Common myeloid progenitor, CD34-positive (primary cell): Measurements from ENCODE around the gene ANAPC7.
"Not testable (repeated sequence)": the region's sequence is repeated elsewhere in the genome, so short reads cannot be mapped to it uniquely, and the experiment has no call there.

ENCODE experiments used
- CTCF ChIA-PET: fragments of 350-600 bp; sonication (Branson Sonifier 250); formaldehyde crosslinking; loops from one replicate; lab custom pipeline; 2021; ENCODE audit warnings: antibody characterized with exemption; lab: Charles Lee
- POLR2A ChIA-PET: fragments of 350-600 bp; sonication (Branson Sonifier 250); formaldehyde crosslinking; loops from one replicate; lab custom pipeline; 2021; ENCODE audit warnings: antibody characterized with exemption; lab: Charles Lee
- DNase-seq, 3 donors: peaks; one replicate each; pipeline versions ENCODE4 v3.0.0 to v3.0.0-alpha.2; 2013
- H3K27ac ChIP-seq, 2 experiments: 1 replicate in 1 of 2; 2 replicates in 1 of 2; pipeline ENCODE4 v1.7.0; 2013; ENCODE audit warnings: inconsistent platforms in 2 of 2, low read length in 2 of 2, mild to moderate bottlenecking in 2 of 2, low read depth in 1 of 2, moderate library complexity in 1 of 2; ENCODE audit not compliant: severe bottlenecking in 2 of 2, insufficient read depth in 1 of 2, poor library complexity in 1 of 2
- H3K27me3 ChIP-seq, 5 experiments: replicated peaks in 2 of 5; 1 replicate in 3 of 5; 2 replicates in 2 of 5; pipeline versions ENCODE4 v1.6.1 to v1.7.0; 2013; ENCODE audit warnings: low read length in 4 of 5, mild to moderate bottlenecking in 2 of 5, moderate library complexity in 2 of 5, inconsistent platforms in 1 of 5; ENCODE audit not compliant: insufficient read depth in 5 of 5, control insufficient read depth in 4 of 5
- H3K36me3 ChIP-seq, 4 experiments: 1 replicate in 2 of 4; 2 replicates in 2 of 4; pipeline versions ENCODE4 v1.6.1 to v1.7.0; 2013; ENCODE audit warnings: low read length in 3 of 4, control low read depth in 1 of 4, mild to moderate bottlenecking in 1 of 4; ENCODE audit not compliant: control insufficient read depth in 4 of 4, insufficient read depth in 4 of 4
- H3K4me1 ChIP-seq, 4 experiments: 1 replicate in 3 of 4; 2 replicates in 1 of 4; pipeline versions ENCODE4 v1.6.1 to v1.7.1; 2013; ENCODE audit warnings: low read length in 3 of 4, mild to moderate bottlenecking in 3 of 4, control low read depth in 1 of 4, inconsistent platforms in 1 of 4, moderate library complexity in 1 of 4; ENCODE audit not compliant: control insufficient read depth in 4 of 4, insufficient read depth in 4 of 4; ENCODE audit errors: control extremely low read depth in 1 of 4
- H3K4me3 ChIP-seq, 7 experiments: 1 replicate in 4 of 7; 2 replicates in 3 of 7; pipeline versions ENCODE4 v1.5.1 to v1.7.0; 2013; ENCODE audit warnings: mild to moderate bottlenecking in 7 of 7, low read length in 6 of 7, moderate library complexity in 6 of 7, inconsistent platforms in 2 of 7, low read depth in 2 of 7, control low read depth in 1 of 7; ENCODE audit not compliant: insufficient read depth in 4 of 7, control insufficient read depth in 1 of 7; ENCODE audit errors: extremely low read depth in 1 of 7
- H3K9me3 ChIP-seq, 5 experiments: 1 replicate in 4 of 5; 2 replicates in 1 of 5; pipeline versions ENCODE4 v1.6.1 to v1.7.1; 2013; ENCODE audit warnings: low read length in 4 of 5, mild to moderate bottlenecking in 2 of 5, inconsistent platforms in 1 of 5, low read depth in 1 of 5, moderate library complexity in 1 of 5; ENCODE audit not compliant: control insufficient read depth in 4 of 5, insufficient read depth in 2 of 5; ENCODE audit errors: control extremely low read depth in 1 of 5
- WGBS: methylation state at CpG from one replicate; pipeline ENCODE4 v1.1.5; 2013; ENCODE audit not compliant: insufficient coverage; 5-methylcytosine and 5-hydroxymethylcytosine counted together

The ANAPC7 gene

GRCh38 chr12:110410086-110410485 is 6.6 kb upstream of the ANAPC7 start:
- 95% methylated on average over 6 of the region's 6 CpGs for WGBS
- H3K4me3 ChIP-seq, H3K9me3 ChIP-seq, CTCF ChIA-PET, POLR2A ChIA-PET, H3K4me1 ChIP-seq, H3K36me3 ChIP-seq, H3K27me3 ChIP-seq, H3K27ac ChIP-seq, DNase-seq: not testable (repeated sequence)

GRCh38 chr12:110405126-110405662 is 1.7 kb upstream of the ANAPC7 start:
- H3K27me3 ChIP-seq, POLR2A ChIA-PET, DNase-seq, H3K27ac ChIP-seq, H3K4me3 ChIP-seq, H3K9me3 ChIP-seq: not testable (repeated sequence)
- CTCF ChIA-PET, result interaction anchor here (1.0 to 1.8 kb wide), 3 partner anchors 21 to 284 kb away, joined by 3 to 6 read pairs (median 3); partner anchors contain the start of gene ARPC3
- Histone ChIP-seq H3K36me3 (peaks cover 0 to 12% (median 9%) of the 10 kb centered on the region in 4 experiments), H3K4me1 (peaks cover 8 to 21% (median 10%) of the 10 kb centered on the region in 4 experiments)
- WGBS, result 98% methylated on average over 15 of the region's 16 CpGs

- CTCF ChIA-PET, result interaction anchor here (1.0 to 1.8 kb wide), 3 partner anchors 20 to 46 kb away, joined by 3 to 6 read pairs (median 4); partner anchors contain the start of gene ARPC3
- POLR2A ChIA-PET, result interaction anchor here (0.7 kb wide), 1 partner anchor 35 kb away, joined by 3 read pairs; no protein-coding TSS in a partner anchor
These were observed 621 bp upstream of the ANAPC7 start for GRCh38 chr12:110403976-110404682.

GRCh38 chr12:110382683-110383082 is 20.8 kb downstream of the ANAPC7 start:
- H3K27ac ChIP-seq, result no peak overlapping the region
- H3K27me3 ChIP-seq, result no peaks in the 10 kb centered on the region
- POLR2A ChIA-PET, result no interaction called here
- DNase-seq, result no peak
- no peak overlapping the region for H3K4me3 ChIP-seq
- CTCF ChIA-PET, result no interaction called here
- no peaks in the 10 kb centered on the region for H3K4me1 ChIP-seq
- peaks cover 15 to 82% (median 56%) of the 10 kb centered on the region in 4 experiments for H3K36me3 ChIP-seq
- WGBS, result 90% methylated on average over 2 of the region's 4 CpGs
- H3K9me3 ChIP-seq, result no peaks in the 10 kb centered on the region

More at GRCh38 chr12:110403976-110404682, 621 bp upstream of the ANAPC7 start:
- peaks cover 8 to 21% (median 10%) of the 10 kb centered on the region in 4 experiments for H3K4me1 ChIP-seq
- H3K4me3 ChIP-seq, result peak overlapping the region in 6 of 7 experiments; percentile 89 to 99 (median 90)
- WGBS, result 21% methylated on average over 18 of the region's 21 CpGs
- peaks cover 0 to 19% (median 11%) of the 10 kb centered on the region in 4 experiments for H3K36me3 ChIP-seq
- H3K27ac ChIP-seq, result peak overlapping the region; percentile 99 to 100
- H3K9me3 ChIP-seq, result no peaks in the 10 kb centered on the region
- H3K27me3 ChIP-seq, result no peaks in the 10 kb centered on the region
- DNase-seq, result peak; percentile 66 to 75 (median 73)

GRCh38 chr12:110379631-110380030 is 23.9 kb downstream of the ANAPC7 start:
- no peak for DNase-seq
- WGBS, result 100% methylated on average over 1 of the region's 2 CpGs
- ChIA-PET POLR2A (no interaction called here), CTCF (interaction anchor here (1.2 to 1.6 kb wide), 2 partner anchors 28 to 51 kb away, joined by 4 to 5 read pairs; no protein-coding TSS in a partner anchor)
- no peak overlapping the region for H3K27ac ChIP-seq
- no peaks in the 10 kb centered on the region for H3K9me3 ChIP-seq
- peaks cover 15 to 81% (median 60%) of the 10 kb centered on the region in 4 experiments for H3K36me3 ChIP-seq
- H3K27me3 ChIP-seq, result no peaks in the 10 kb centered on the region
- H3K4me3 ChIP-seq, result no peak overlapping the region
- H3K4me1 ChIP-seq, result no peaks in the 10 kb centered on the region

GRCh38 chr12:110379197-110379596 is 24.3 kb downstream of the ANAPC7 start:
- H3K27ac ChIP-seq, result no peak overlapping the region

More at GRCh38 chr12:110379197-110379596, 24.3 kb downstream of the ANAPC7 start:
- no peaks in the 10 kb centered on the region for H3K4me1 ChIP-seq
- H3K4me3 ChIP-seq, result no peak overlapping the region
- DNase-seq, result no peak
- WGBS, result 100% methylated on average over 3 of the region's 3 CpGs
- H3K27me3 ChIP-seq, result no peaks in the 10 kb centered on the region
- H3K9me3 ChIP-seq, result no peaks in the 10 kb centered on the region
- ChIA-PET CTCF (interaction anchor here (1.2 to 1.6 kb wide), 2 partner anchors 27 to 52 kb away, joined by 4 to 5 read pairs; no protein-coding TSS in a partner anchor), POLR2A (no interaction called here)
- H3K36me3 ChIP-seq, result peaks cover 14 to 84% (median 63%) of the 10 kb centered on the region in 4 experiments
